Measurements from ENCODE around the gene WRAP73. TPM values are rescaled to one million over a fixed set of nuclear protein-coding genes. Genes with fewer than 3 reads are reported as not detected.

Gene WRAP73
- total and polyA plus RNA-seq, 9 of the 15 experiments (the other 6 are each of a cell fraction or from before 2014, with no cell fraction given): 4.3 to 51.8 (median 30.1) TPM

DNA sequence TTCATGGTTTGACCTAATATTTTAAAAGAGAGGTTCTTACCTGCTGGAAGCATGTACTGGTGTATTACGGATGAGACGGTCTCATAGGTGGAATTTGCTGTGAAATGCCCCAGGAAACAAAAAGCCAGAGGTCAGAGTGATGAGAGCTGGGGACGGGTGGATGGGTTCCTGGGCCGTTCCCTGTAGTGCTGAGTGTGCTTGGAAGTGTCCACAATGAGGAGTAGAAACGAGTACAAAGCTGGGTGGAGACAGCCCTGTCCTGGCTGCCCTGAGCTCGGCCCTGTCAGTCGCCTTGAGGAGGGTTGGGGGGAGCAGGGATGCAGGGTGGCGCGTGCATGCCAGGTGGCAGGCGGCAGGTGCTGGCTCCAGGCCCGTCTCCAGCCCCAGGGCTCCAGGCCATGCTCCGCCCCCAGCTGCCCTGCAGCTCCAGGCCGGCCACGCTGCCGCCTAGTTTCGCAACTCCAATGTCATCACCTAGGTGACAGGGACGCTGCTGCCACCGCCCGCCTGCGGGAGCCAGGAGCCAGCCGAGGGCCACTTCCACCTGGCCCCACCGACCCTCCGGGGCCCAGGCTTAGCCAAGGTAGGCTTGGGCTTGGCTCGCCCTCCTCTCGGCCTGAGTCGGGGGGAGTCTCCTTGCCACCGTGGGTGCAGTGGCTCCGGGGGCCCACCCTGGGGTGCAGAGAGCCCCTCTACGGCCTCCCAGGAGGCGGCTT lies 18.8 kb upstream of the WRAP73 start (continued):
- TF ChIP-seq CAMTA2 (CRISPR knock-in tag; conservative IDR thresholded peaks at IDR 0.05) (no peak), RBBP5 (IDR thresholded peaks at IDR 0.05; ENCODE audit: borderline replicate concordance, insufficient read depth, low read length, poor library complexity, severe bottlenecking) (no peak), KHSRP (IDR thresholded peaks at IDR 0.05) (no peak), STAT5B (CRISPR knock-in tag; IDR thresholded peaks at IDR 0.05) (no peak), MYBL2 (IDR thresholded peaks at IDR 0.05; ENCODE audit: low read depth) (no peak), MYBL2 (CRISPR knock-in tag; IDR thresholded peaks at IDR 0.05; ENCODE audit: borderline replicate concordance) (no peak; the same call in 1 of the 2 replicates), KLF6 (CRISPR knock-in tag; IDR thresholded peaks at IDR 0.05; ENCODE audit: borderline replicate concordance) (no peak), SNAPC5 (CRISPR knock-in tag; IDR thresholded peaks at IDR 0.05) (no peak), COPS2 (conservative IDR thresholded peaks at IDR 0.05) (no peak), HIVEP1 (CRISPR knock-in tag; IDR thresholded peaks at IDR 0.05) (no peak), HMG20A (CRISPR knock-in tag; conservative IDR thresholded peaks at IDR 0.05) (no peak), MTA2 (IDR thresholded peaks at IDR 0.05; ENCODE audit: low read depth) (no peak), PCBP2 (IDR thresholded peaks at IDR 0.05; ENCODE audit: low read depth, low read length, poor library complexity, severe bottlenecking) (no peak), ZNF347 (CRISPR knock-in tag; IDR thresholded peaks at IDR 0.05; ENCODE audit: low read depth) (no peak), SIRT6 (IDR thresholded peaks at IDR 0.05; ENCODE audit: low read depth, low read length) (no peak), MLLT1 (IDR thresholded peaks at IDR 0.05) (no peak), ZNF766 (CRISPR knock-in tag; conservative IDR thresholded peaks at IDR 0.05) (no peak)
- TF ChIP-seq, protein P1, sequence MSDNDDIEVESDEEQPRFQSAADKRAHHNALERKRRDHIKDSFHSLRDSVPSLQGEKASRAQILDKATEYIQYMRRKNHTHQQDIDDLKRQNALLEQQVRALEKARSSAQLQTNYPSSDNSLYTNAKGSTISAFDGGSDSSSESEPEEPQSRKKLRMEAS (CRISPR knock-in tag; IDR thresholded peaks at IDR 0.05): peak; percentile 91
- TF ChIP-seq, protein P2, sequence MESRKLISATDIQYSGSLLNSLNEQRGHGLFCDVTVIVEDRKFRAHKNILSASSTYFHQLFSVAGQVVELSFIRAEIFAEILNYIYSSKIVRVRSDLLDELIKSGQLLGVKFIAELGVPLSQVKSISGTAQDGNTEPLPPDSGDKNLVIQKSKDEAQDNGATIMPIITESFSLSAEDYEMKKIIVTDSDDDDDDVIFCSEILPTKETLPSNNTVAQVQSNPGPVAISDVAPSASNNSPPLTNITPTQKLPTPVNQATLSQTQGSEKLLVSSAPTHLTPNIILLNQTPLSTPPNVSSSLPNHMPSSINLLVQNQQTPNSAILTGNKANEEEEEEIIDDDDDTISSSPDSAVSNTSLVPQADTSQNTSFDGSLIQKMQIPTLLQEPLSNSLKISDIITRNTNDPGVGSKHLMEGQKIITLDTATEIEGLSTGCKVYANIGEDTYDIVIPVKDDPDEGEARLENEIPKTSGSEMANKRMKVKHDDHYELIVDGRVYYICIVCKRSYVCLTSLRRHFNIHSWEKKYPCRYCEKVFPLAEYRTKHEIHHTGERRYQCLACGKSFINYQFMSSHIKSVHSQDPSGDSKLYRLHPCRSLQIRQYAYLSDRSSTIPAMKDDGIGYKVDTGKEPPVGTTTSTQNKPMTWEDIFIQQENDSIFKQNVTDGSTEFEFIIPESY (CRISPR knock-in tag; IDR thresholded peaks at IDR 0.05): no peak
- TF ChIP-seq, protein P3, sequence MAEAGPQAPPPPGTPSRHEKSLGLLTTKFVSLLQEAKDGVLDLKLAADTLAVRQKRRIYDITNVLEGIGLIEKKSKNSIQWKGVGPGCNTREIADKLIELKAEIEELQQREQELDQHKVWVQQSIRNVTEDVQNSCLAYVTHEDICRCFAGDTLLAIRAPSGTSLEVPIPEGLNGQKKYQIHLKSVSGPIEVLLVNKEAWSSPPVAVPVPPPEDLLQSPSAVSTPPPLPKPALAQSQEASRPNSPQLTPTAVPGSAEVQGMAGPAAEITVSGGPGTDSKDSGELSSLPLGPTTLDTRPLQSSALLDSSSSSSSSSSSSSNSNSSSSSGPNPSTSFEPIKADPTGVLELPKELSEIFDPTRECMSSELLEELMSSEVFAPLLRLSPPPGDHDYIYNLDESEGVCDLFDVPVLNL (CRISPR knock-in tag; IDR thresholded peaks at IDR 0.05; ENCODE audit: low read depth): no peak
- TF ChIP-seq, protein P4, sequence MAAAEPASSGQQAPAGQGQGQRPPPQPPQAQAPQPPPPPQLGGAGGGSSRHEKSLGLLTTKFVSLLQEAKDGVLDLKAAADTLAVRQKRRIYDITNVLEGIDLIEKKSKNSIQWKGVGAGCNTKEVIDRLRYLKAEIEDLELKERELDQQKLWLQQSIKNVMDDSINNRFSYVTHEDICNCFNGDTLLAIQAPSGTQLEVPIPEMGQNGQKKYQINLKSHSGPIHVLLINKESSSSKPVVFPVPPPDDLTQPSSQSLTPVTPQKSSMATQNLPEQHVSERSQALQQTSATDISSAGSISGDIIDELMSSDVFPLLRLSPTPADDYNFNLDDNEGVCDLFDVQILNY (CRISPR knock-in tag; IDR thresholded peaks at IDR 0.05): no peak
- TF ChIP-seq, protein P5, sequence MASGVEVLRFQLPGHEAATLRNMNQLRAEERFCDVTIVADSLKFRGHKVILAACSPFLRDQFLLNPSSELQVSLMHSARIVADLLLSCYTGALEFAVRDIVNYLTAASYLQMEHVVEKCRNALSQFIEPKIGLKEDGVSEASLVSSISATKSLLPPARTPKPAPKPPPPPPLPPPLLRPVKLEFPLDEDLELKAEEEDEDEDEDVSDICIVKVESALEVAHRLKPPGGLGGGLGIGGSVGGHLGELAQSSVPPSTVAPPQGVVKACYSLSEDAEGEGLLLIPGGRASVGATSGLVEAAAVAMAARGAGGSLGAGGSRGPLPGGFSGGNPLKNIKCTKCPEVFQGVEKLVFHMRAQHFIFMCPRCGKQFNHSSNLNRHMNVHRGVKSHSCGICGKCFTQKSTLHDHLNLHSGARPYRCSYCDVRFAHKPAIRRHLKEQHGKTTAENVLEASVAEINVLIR (CRISPR knock-in tag; IDR thresholded peaks at IDR 0.05): no peak
